ENCODE results near the gene AVPI1. TPM values are rescaled to one million over a fixed set of nuclear protein-coding genes. Genes with fewer than 3 reads are reported as not detected.
A peak's percentile ranks its signal among the peaks of the same experiment; 100 is the strongest.

The AVPI1 gene
- total and polyA plus RNA-seq, 10 of the 15 experiments (the other 5 are each of a cell fraction or from before 2014, with no cell fraction given): 0.08 to 1.4 (median 0.84) TPM

GRCh38 chr10:97648562-97649404 is 38.3 kb downstream of the AVPI1 start (continued):
- TF ChIP-seq EP300 (IDR thresholded peaks at IDR 0.05; ENCODE audit: borderline replicate concordance in 1 of 2, control insufficient read depth in 1 of 2, low read depth in 2 of 2, low read length in 2 of 2) (peak in 1 of 2 experiments; percentile 45; a peak in 1 of 4 replicates), CEBPB (IDR thresholded peaks at IDR 0.05; ENCODE audit: borderline replicate concordance in 1 of 2, low read depth in 2 of 2, low read length in 2 of 2) (no peak), KAT2A (conservative IDR thresholded peaks at IDR 0.05; ENCODE audit: control insufficient read depth, low read depth, low read length) (no peak), SPI1 (IDR thresholded peaks at IDR 0.05; ENCODE audit: borderline replicate concordance, insufficient read depth, low read depth, low read length) (peak; percentile 45; the same call in 1 of the 2 replicates), RAD51 (IDR thresholded peaks at IDR 0.05) (0 out of 2 replicates have a peak, but pooled peaks have one; percentile 51), EZH2 (IDR thresholded peaks at IDR 0.05; ENCODE audit: borderline replicate concordance, control insufficient read depth, low read depth, low read length) (no peak), NR2C2 (IDR thresholded peaks at IDR 0.05; ENCODE audit: borderline replicate concordance, control insufficient read depth, insufficient read length, low read depth) (no peak), MTA3 (IDR thresholded peaks at IDR 0.05; ENCODE audit: borderline replicate concordance, low read length) (no peak), ELK1 (IDR thresholded peaks at IDR 0.05; ENCODE audit: low read depth, low read length) (no peak), ZBTB11 (CRISPR knock-in tag; IDR thresholded peaks at IDR 0.05) (no peak), ASH2L (IDR thresholded peaks at IDR 0.05; ENCODE audit: borderline replicate concordance, low read depth) (peak; percentile 98; the same call in 1 of the 2 replicates), E4F1 (IDR thresholded peaks at IDR 0.05; ENCODE audit: borderline replicate concordance, partially characterized antibody) (no peak), IRF3 (IDR thresholded peaks at IDR 0.05) (no peak), ATF2 (IDR thresholded peaks at IDR 0.05; ENCODE audit: low read length) (0 out of 2 replicates have a peak, but pooled peaks have one; percentile 15), SIN3A (IDR thresholded peaks at IDR 0.05; ENCODE audit: low read depth, low read length) (no peak), ZZZ3 (IDR thresholded peaks at IDR 0.05; ENCODE audit: control insufficient read depth, insufficient read length, low read depth) (no peak), SREBF1 (IDR thresholded peaks at IDR 0.05; ENCODE audit: low read length) (no peak), BRCA1 (IDR thresholded peaks at IDR 0.05; ENCODE audit: low read depth, low read length) (no peak)
